ENCODE data around the gene DUSP2.

DUSP2 gene

DNA sequence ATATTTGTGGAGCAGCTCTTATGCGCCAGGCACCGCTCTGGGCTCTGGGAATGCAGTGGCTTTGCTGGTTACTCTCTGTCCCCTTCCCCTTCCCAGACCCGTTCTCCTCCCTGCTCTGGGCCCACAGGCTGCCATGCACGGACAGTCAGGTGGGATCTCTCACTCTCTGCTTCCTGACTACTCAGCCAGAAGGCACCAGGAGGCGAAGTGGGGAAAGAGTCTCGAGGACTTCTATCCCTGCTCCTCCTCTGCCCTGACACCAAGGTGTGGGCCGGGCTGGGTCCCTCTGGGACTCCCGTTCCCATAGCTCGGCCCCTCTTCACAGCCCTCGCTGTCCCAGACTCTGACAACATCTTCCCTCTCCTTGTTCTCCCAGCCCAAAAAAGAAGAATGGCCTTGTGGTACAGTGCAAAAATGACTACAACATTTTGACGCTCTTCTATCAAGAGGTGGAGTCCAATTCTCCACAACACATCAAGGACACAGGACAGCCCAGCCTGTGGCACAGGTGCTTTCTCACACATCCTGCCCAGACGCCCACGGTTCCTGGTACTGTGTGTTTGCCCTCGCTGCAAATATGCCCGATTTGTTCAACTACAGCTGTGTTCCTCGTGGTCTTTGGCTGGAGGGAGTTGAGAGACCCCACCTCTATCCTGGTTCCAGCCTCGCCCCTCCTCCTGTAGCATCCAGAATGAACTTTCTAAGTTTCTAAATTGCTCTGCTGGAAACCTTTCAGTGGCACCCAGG lies 14.0 kb upstream of the DUSP2 start:
- H3K4me1 ChIP-seq (ENCODE audit: insufficient read depth, low read length, severe bottlenecking), result peaks cover 26% of the 10 kb centered on the region
- no peaks in the 10 kb centered on the region for H4K20me1 ChIP-seq (ENCODE audit: insufficient read depth, low read length)
- H2AFZ ChIP-seq (ENCODE audit: low read length), result no peak overlapping the region
- H3K27me3 ChIP-seq (ENCODE audit: insufficient read depth, low read length), result no peaks in the 10 kb centered on the region
- H3F3A ChIP-seq (ENCODE audit: insufficient read depth, low read length), result peaks cover 4% of the 10 kb centered on the region; the same call in 1 of the 2 replicates
- no peak for TF ChIP-seq EZH2 (IDR thresholded peaks at IDR 0.05; ENCODE audit: borderline replicate concordance, low read length)
- TF ChIP-seq, protein P1, sequence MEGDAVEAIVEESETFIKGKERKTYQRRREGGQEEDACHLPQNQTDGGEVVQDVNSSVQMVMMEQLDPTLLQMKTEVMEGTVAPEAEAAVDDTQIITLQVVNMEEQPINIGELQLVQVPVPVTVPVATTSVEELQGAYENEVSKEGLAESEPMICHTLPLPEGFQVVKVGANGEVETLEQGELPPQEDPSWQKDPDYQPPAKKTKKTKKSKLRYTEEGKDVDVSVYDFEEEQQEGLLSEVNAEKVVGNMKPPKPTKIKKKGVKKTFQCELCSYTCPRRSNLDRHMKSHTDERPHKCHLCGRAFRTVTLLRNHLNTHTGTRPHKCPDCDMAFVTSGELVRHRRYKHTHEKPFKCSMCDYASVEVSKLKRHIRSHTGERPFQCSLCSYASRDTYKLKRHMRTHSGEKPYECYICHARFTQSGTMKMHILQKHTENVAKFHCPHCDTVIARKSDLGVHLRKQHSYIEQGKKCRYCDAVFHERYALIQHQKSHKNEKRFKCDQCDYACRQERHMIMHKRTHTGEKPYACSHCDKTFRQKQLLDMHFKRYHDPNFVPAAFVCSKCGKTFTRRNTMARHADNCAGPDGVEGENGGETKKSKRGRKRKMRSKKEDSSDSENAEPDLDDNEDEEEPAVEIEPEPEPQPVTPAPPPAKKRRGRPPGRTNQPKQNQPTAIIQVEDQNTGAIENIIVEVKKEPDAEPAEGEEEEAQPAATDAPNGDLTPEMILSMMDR (IDR thresholded peaks at IDR 0.05; ENCODE audit: low read length), result no peak
- no peaks in the 10 kb centered on the region for H3K9me2 ChIP-seq (ENCODE audit: low read depth, low read length)
- H3K9me3 ChIP-seq (ENCODE audit: low read length), result no peaks in the 10 kb centered on the region
- no peak overlapping the region for H3K4me3 ChIP-seq (ENCODE audit: low read depth, low read length, poor library complexity, severe bottlenecking)
- H3K36me3 ChIP-seq (ENCODE audit: insufficient read depth, low read length), result peaks cover 6% of the 10 kb centered on the region; the same call in 1 of the 2 replicates
- H3K9ac ChIP-seq (ENCODE audit: low read length), result no peak overlapping the region
- H3K27ac ChIP-seq (ENCODE audit: low read depth, low read length, poor library complexity, severe bottlenecking), result no peak overlapping the region
- H3K4me2 ChIP-seq (ENCODE audit: low read length), result no peak overlapping the region
- H3K79me2 ChIP-seq (ENCODE audit: insufficient read depth, low read length), result no peaks in the 10 kb centered on the region

GRCh38 chr2:96158554-96158940 lies 13.3 kb upstream of the DUSP2 start:
- Histone ChIP-seq H3F3A (ENCODE audit: insufficient read depth, low read length) (peaks cover 4% of the 10 kb centered on the region; the same call in 1 of the 2 replicates), H3K9me3 (ENCODE audit: low read length) (no peaks in the 10 kb centered on the region), H3K9ac (ENCODE audit: low read length) (no peak overlapping the region), H3K9me2 (ENCODE audit: low read depth, low read length) (no peaks in the 10 kb centered on the region), H3K79me2 (ENCODE audit: insufficient read depth, low read length) (no peaks in the 10 kb centered on the region), H4K20me1 (ENCODE audit: insufficient read depth, low read length) (no peaks in the 10 kb centered on the region), H3K27me3 (ENCODE audit: insufficient read depth, low read length) (no peaks in the 10 kb centered on the region), H2AFZ (ENCODE audit: low read length) (no peak overlapping the region), H3K27ac (ENCODE audit: low read depth, low read length, poor library complexity, severe bottlenecking) (no peak overlapping the region), H3K36me3 (ENCODE audit: insufficient read depth, low read length) (peaks cover 6% of the 10 kb centered on the region; the same call in 1 of the 2 replicates), H3K4me3 (ENCODE audit: low read depth, low read length, poor library complexity, severe bottlenecking) (no peak overlapping the region), H3K4me1 (ENCODE audit: insufficient read depth, low read length, severe bottlenecking) (peaks cover 19% of the 10 kb centered on the region), H3K4me2 (ENCODE audit: low read length) (no peak overlapping the region)
- TF ChIP-seq, protein P1 (IDR thresholded peaks at IDR 0.05; ENCODE audit: low read length), result no peak
- no peak for TF ChIP-seq EZH2 (IDR thresholded peaks at IDR 0.05; ENCODE audit: borderline replicate concordance, low read length)

DNA sequence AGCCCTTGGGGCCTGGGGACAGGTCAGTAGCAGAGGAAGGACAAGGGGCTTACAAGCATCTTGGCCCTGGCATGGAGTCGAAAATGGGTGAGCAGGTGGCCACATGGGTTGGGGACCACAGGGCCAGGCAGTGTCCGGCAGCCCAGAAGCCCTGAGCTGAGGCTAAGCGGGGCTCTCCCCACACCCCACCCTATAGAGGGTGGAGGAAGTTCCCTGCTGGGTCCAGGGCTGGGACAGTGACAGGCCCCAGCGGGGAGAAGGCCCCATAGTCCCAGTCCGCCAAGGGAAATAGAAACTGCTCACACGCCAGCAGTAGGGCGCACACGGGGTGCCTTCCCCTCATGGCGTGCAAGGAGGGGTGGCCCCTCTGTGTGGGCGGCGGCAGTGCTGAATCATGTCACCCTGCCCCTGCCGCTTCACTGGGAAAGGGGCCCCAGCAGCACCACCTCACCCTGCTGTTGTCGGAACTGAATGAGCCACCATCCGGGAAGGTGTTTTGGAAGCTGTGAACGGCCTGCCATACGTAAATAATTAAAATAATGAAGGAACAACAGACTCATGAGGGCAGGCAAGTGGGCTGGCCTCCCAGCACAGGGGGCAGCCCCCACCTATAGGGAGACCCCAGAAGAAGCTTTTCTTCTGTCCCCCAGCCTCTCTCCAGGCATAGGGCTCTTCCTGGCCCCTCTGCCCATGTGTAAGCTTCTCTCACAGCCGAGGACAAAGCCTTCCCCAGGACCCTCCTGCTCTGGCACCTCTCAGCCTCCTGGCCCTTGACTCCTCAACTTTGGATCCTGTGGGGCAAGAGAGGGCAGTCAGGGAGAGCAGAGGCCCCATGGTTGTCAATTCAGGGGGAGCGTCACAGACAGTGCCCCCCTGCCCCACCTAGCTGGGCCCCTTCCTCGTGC lies 12.7 kb upstream of the DUSP2 start:
- H3K4me2 ChIP-seq (ENCODE audit: low read length), result no peak overlapping the region
- no peak for TF ChIP-seq EZH2 (IDR thresholded peaks at IDR 0.05; ENCODE audit: borderline replicate concordance, low read length)
- TF ChIP-seq, protein P1 (IDR thresholded peaks at IDR 0.05; ENCODE audit: low read length), result no peak
- H3K27ac ChIP-seq (ENCODE audit: low read depth, low read length, poor library complexity, severe bottlenecking), result no peak overlapping the region
- peaks cover 13% of the 10 kb centered on the region for H3K4me1 ChIP-seq (ENCODE audit: insufficient read depth, low read length, severe bottlenecking)
- no peaks in the 10 kb centered on the region for H4K20me1 ChIP-seq (ENCODE audit: insufficient read depth, low read length)
- H2AFZ ChIP-seq (ENCODE audit: low read length), result no peak overlapping the region
- no peaks in the 10 kb centered on the region for H3K27me3 ChIP-seq (ENCODE audit: insufficient read depth, low read length)
- H3K9me2 ChIP-seq (ENCODE audit: low read depth, low read length), result no peaks in the 10 kb centered on the region
- peaks cover 6% of the 10 kb centered on the region; the same call in 1 of the 2 replicates for H3K36me3 ChIP-seq (ENCODE audit: insufficient read depth, low read length)
- no peaks in the 10 kb centered on the region for H3K79me2 ChIP-seq (ENCODE audit: insufficient read depth, low read length)
- H3K9ac ChIP-seq (ENCODE audit: low read length), result no peak overlapping the region
- peaks cover 3% of the 10 kb centered on the region; the same call in 1 of the 2 replicates for H3F3A ChIP-seq (ENCODE audit: insufficient read depth, low read length)
- H3K9me3 ChIP-seq (ENCODE audit: low read length), result no peaks in the 10 kb centered on the region
- no peak overlapping the region for H3K4me3 ChIP-seq (ENCODE audit: low read depth, low read length, poor library complexity, severe bottlenecking)

Measured in OCI-LY1 (cell line).